ENCODE measurements around the gene SLMAP. TPM values are rescaled to one million over a fixed set of nuclear protein-coding genes. Genes with fewer than 3 reads are reported as not detected.

Gene SLMAP
- total and polyA plus RNA-seq, 2 of the 4 experiments (the other 2 are of a cell fraction) = 15.5 to 26.5 TPM

GRCh38 chr3:57746156-57747010, 9.7 kb upstream of the SLMAP start:
- dilution Hi-C loops (cut with HindIII; ENCODE audit: low sequenced_read_pairs, unreplicated experiment) = no loop called here
- CTCF ChIA-PET = interaction anchor here (1.1 kb wide), 1 partner anchor 9 kb away, joined by 3 read pairs; the partner anchor contains the start of gene SLMAP

More at GRCh38 chr3:57746156-57747010, 9.7 kb upstream of the SLMAP start:
- no peaks in the 10 kb centered on the region for H3K27me3 ChIP-seq (ENCODE audit: control insufficient read depth, insufficient read depth, low read length)
- H3K36me3 ChIP-seq (ENCODE audit: control insufficient read depth, insufficient read depth, low read length) = no peaks in the 10 kb centered on the region
- H2AK9ac ChIP-seq (replicated peaks; ENCODE audit: low read depth, low read length, poor library complexity) = no peak overlapping the region
- H2AK5ac ChIP-seq (ENCODE audit: low read depth, low read length) = no peak overlapping the region
- H2BK15ac ChIP-seq (ENCODE audit: low read depth, low read length) = no peak overlapping the region
- no peak overlapping the region for H4K5ac ChIP-seq (ENCODE audit: low read depth, low read length)
- intact Hi-C loops (cut with micrococcal nuclease) = no loop called here
- no peak overlapping the region for H3K18ac ChIP-seq (ENCODE audit: low read depth, low read length)
- no CpG with 5 or more reads among the region's 17 CpGs for WGBS, 2 experiments (ENCODE audit: extremely low coverage in 2 of 2, insufficient read length in 1 of 2)
- no peak overlapping the region for H3K27ac ChIP-seq (ENCODE audit: insufficient read depth, low read length)
- no peaks in the 10 kb centered on the region for H3K79me1 ChIP-seq (ENCODE audit: low read depth in 1 of 2, low read length in 2 of 2)
- no peaks in the 10 kb centered on the region for H3K9me1 ChIP-seq (ENCODE audit: insufficient read depth, low read length)
- no peak overlapping the region for H4K91ac ChIP-seq (ENCODE audit: insufficient read depth, low read depth, low read length)
- DNase-seq = no peak
- H2AFZ ChIP-seq (replicated peaks; ENCODE audit: low read length, poor library complexity) = no peak overlapping the region
- H3K23ac ChIP-seq (ENCODE audit: low read depth, low read length) = no peak overlapping the region
- ATAC-seq (ENCODE audit: low read depth) = no peak
- BruUV-seq (replicated peaks) = no TSS peak
- in situ Hi-C loops (cut with MboI; ENCODE audit: low sequenced_read_pairs) = no loop called here
- H3K4me2 ChIP-seq (ENCODE audit: low read depth, low read length) = no peak overlapping the region
- H3K4me1 ChIP-seq (ENCODE audit: control insufficient read depth, insufficient read depth, low read length) = no peaks in the 10 kb centered on the region
- H2BK120ac ChIP-seq (ENCODE audit: low read depth, low read length) = no peak overlapping the region
- POLR2A ChIA-PET (ENCODE audit: unreplicated experiment) = no interaction called here
- no peak overlapping the region for H2BK5ac ChIP-seq (ENCODE audit: low read depth, low read length, poor library complexity, severe bottlenecking)
- no peak overlapping the region for H3K9ac ChIP-seq (ENCODE audit: low read depth, low read length)
- H3K4ac ChIP-seq (ENCODE audit: low read depth, low read length) = no peak overlapping the region
- no peaks in the 10 kb centered on the region for H4K20me1 ChIP-seq (ENCODE audit: insufficient read depth, low read length)
- TF ChIP-seq CTCF (conservative IDR thresholded peaks at IDR 0.05; ENCODE audit: low read depth, low read length) (no peak), MAZ (IDR thresholded peaks at IDR 0.05; ENCODE audit: borderline replicate concordance, low read depth, low read length) (no peak), SMC3 (IDR thresholded peaks at IDR 0.05; ENCODE audit: low read depth, low read length) (no peak), RFX5 (IDR thresholded peaks at IDR 0.05; ENCODE audit: low read depth, low read length) (no peak), FOS (IDR thresholded peaks at IDR 0.05; ENCODE audit: low read depth, low read length) (no peak), RAD21 (IDR thresholded peaks at IDR 0.05; ENCODE audit: low read length) (no peak), MAFK (IDR thresholded peaks at IDR 0.05; ENCODE audit: low read depth, low read length) (no peak)
- no peaks in the 10 kb centered on the region for H3K9me3 ChIP-seq (ENCODE audit: control insufficient read depth, insufficient read depth, low read length)
- no peak overlapping the region for H2BK20ac ChIP-seq (ENCODE audit: low read depth, low read length)
- H4K8ac ChIP-seq (ENCODE audit: low read depth in 2 of 2, low read length in 2 of 2) = no peak overlapping the region
- H3K14ac ChIP-seq (replicated peaks; ENCODE audit: low read depth, low read length) = no peak overlapping the region
- H3K4me3 ChIP-seq (ENCODE audit: insufficient read depth, low read depth, low read length) = no peak overlapping the region
- no peak overlapping the region for H3K56ac ChIP-seq (ENCODE audit: extremely low read depth, insufficient read depth, low read length)
